Ascending aorta (tissue), 2 donors: ENCODE results near the gene RAPGEF2. TPM values are rescaled to one million over a fixed set of nuclear protein-coding genes. Genes with fewer than 3 reads are reported as not detected.

ENCODE experiments used
- DNase-seq, 2 donors: peaks; one replicate each; pipeline ENCODE4 v3.0.0-alpha.2; 2019; ENCODE audit warnings: low spot score in 2 of 2
- H3K27ac ChIP-seq, 2 donors: fragments of 200-600 bp; sonication (generic); one replicate each; pipeline ENCODE4 v1.5.1; 2016 to 2017; ENCODE audit warnings: mild to moderate bottlenecking in 1 of 2
- H3K27me3 ChIP-seq: fragments of 200-600 bp; sonication (generic); one replicate; pipeline ENCODE4 v1.5.1; 2017
- H3K36me3 ChIP-seq, 2 donors: fragments of 200-600 bp; sonication (generic); one replicate each; pipeline ENCODE4 v1.5.1; 2016
- H3K4me1 ChIP-seq, 2 donors: fragments of 200-600 bp; sonication (generic); one replicate each; pipeline ENCODE4 v1.5.1; 2016 to 2017; ENCODE audit warnings: mild to moderate bottlenecking in 1 of 2
- H3K4me3 ChIP-seq, 2 donors: fragments of 200-600 bp; sonication (generic); one replicate each; pipeline ENCODE4 v1.5.1; 2016 to 2017; ENCODE audit warnings: mild to moderate bottlenecking in 1 of 2
- H3K9me3 ChIP-seq, 2 donors: fragments of 200-600 bp; sonication (generic); one replicate each; pipeline ENCODE4 v1.5.1; 2016
- intact Hi-C: fragments of 100-400 bp; cut with DNase I; formaldehyde crosslinking; loops from one replicate; pipeline ENCODE4 v1.15.1; 2023
- total RNA-seq: library from RNA; depleted of rRNA; stranded (reverse); fragments of >200 nt; gene quantifications from one replicate; pipeline ENCODE4 v1.1.0, GENCODE V29; 2016
- TF ChIP-seq, protein P1 (sequence below), 3 experiments: fragments of 200-600 bp in 2 of 3; fragments of 450-650 bp in 1 of 3; sonication (generic) in 2 of 3; IDR thresholded peaks; one replicate each; pipeline ENCODE4 v1.5.1; 2016 to 2019; ENCODE audit warnings: antibody characterized with exemption in 3 of 3, mild to moderate bottlenecking in 1 of 3, moderate library complexity in 1 of 3

The RAPGEF2 gene
- total RNA-seq, 1 donor from 2014 or later = 65.7 TPM

DNA sequence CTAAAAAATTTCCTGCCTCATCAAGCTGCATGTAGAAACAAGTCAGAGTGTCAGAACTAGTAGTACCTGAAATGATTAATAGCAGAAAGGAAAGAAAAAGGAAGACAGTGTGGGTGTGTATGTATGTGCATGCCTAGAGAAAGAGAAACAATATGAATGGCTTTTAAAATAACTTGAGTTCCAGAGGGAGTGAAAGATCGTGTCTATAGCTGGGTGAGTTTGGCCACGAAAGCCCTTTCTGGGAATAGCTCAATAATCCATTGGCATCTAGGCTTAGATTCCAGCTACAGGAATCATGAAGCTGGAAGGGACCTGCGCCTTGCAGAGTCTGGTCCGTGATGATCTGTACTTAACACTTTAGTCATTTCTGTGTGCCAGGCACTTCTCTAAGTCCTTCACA lies 195.6 kb downstream of the RAPGEF2 start:
- Histone ChIP-seq H3K36me3 (no peaks in the 10 kb centered on the region), H3K27me3 (no peaks in the 10 kb centered on the region), H3K27ac (peak overlapping the region in 1 of 2 donors; percentile 19), H3K4me1 (no peaks in the 10 kb centered on the region), H3K9me3 (no peaks in the 10 kb centered on the region), H3K4me3 (no peak overlapping the region)
- intact Hi-C loops = no loop called here
- TF ChIP-seq, protein P1, sequence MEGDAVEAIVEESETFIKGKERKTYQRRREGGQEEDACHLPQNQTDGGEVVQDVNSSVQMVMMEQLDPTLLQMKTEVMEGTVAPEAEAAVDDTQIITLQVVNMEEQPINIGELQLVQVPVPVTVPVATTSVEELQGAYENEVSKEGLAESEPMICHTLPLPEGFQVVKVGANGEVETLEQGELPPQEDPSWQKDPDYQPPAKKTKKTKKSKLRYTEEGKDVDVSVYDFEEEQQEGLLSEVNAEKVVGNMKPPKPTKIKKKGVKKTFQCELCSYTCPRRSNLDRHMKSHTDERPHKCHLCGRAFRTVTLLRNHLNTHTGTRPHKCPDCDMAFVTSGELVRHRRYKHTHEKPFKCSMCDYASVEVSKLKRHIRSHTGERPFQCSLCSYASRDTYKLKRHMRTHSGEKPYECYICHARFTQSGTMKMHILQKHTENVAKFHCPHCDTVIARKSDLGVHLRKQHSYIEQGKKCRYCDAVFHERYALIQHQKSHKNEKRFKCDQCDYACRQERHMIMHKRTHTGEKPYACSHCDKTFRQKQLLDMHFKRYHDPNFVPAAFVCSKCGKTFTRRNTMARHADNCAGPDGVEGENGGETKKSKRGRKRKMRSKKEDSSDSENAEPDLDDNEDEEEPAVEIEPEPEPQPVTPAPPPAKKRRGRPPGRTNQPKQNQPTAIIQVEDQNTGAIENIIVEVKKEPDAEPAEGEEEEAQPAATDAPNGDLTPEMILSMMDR (IDR thresholded peaks at IDR 0.05) = no peak
- no peak for DNase-seq

DNA sequence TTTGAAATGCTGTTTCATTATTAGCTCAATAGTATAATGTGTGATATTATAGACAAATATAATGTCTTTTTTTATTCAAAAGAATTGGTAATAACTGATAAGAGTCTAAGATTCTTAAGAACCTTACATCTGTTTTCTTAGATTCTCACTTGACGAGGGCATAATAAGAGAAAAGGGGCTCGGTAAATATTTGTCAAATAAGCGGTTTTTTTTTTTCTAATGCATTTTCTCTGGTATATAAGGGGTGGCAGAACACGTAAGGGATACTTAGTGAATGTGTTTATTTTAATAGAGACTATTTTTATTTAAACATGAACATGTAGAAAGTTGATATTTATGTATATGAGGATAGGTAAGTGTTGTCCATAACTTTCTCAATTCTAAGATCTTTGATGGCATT lies 200.6 kb downstream of the RAPGEF2 start:
- Histone ChIP-seq H3K27me3 (no peaks in the 10 kb centered on the region), H3K4me1 (no peaks in the 10 kb centered on the region), H3K27ac (no peak overlapping the region), H3K36me3 (peaks cover 0 to 8% of the 10 kb centered on the region in 2 donors), H3K4me3 (no peak overlapping the region), H3K9me3 (peaks cover 0 to 13% of the 10 kb centered on the region in 2 donors)
- intact Hi-C loops = no loop called here
- no peak for DNase-seq
- TF ChIP-seq, protein P1 (IDR thresholded peaks at IDR 0.05) = no peak

DNA sequence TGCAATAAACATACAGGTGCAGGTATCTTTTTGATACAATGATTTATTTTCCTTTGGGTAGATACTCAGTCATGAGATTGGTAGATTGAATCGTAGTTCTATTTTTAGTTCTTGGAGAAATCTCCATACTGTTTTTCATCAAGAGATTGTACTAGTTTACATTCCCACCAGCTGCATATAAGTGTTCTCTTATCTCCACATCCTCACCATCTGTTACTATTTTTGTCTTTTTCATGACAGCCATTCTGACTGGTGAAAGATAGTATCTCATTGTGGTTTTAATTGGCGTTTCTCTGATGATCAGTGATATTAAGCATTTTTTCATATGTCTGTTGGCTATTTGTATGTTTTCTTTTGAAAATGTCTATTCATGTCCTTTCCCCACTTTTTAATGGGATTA lies 202.2 kb downstream of the RAPGEF2 start:
- H3K36me3 ChIP-seq = peaks cover 0 to 8% of the 10 kb centered on the region in 2 donors
- H3K27me3 ChIP-seq = no peaks in the 10 kb centered on the region
- H3K4me3 ChIP-seq = no peak overlapping the region
- TF ChIP-seq, protein P1 (IDR thresholded peaks at IDR 0.05) = no peak
- intact Hi-C loops = no loop called here
- no peak overlapping the region for H3K27ac ChIP-seq
- peaks cover 0 to 13% of the 10 kb centered on the region in 2 donors for H3K9me3 ChIP-seq
- H3K4me1 ChIP-seq = no peaks in the 10 kb centered on the region
- no peak for DNase-seq

DNA sequence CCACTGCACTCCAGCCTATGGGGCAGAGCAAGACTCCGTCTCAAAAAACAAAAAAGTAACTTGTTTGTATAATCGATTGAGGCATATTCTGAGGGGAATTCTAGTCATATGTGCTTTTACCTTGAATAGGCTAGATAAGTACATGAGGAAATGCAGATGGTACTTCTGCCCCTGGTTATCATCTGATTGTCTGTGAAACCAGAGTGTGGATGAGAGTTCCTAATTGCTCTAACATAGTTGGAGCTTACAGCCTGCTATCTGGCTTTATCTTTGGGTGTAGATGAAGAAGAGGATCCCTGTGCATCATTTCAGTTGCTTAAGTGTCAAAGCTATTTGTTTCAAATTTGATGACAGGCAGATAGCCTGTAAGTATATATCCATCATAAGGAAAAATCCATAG lies 205.1 kb downstream of the RAPGEF2 start:
- H3K36me3 ChIP-seq = peaks cover 0 to 8% of the 10 kb centered on the region in 2 donors
- H3K27me3 ChIP-seq = no peaks in the 10 kb centered on the region
- H3K27ac ChIP-seq = no peak overlapping the region
- peaks cover 0 to 13% of the 10 kb centered on the region in 2 donors for H3K9me3 ChIP-seq
- DNase-seq = no peak
- no peak overlapping the region for H3K4me3 ChIP-seq
- TF ChIP-seq, protein P1 (IDR thresholded peaks at IDR 0.05) = no peak
- intact Hi-C loops = no loop called here
- H3K4me1 ChIP-seq = no peaks in the 10 kb centered on the region

DNA sequence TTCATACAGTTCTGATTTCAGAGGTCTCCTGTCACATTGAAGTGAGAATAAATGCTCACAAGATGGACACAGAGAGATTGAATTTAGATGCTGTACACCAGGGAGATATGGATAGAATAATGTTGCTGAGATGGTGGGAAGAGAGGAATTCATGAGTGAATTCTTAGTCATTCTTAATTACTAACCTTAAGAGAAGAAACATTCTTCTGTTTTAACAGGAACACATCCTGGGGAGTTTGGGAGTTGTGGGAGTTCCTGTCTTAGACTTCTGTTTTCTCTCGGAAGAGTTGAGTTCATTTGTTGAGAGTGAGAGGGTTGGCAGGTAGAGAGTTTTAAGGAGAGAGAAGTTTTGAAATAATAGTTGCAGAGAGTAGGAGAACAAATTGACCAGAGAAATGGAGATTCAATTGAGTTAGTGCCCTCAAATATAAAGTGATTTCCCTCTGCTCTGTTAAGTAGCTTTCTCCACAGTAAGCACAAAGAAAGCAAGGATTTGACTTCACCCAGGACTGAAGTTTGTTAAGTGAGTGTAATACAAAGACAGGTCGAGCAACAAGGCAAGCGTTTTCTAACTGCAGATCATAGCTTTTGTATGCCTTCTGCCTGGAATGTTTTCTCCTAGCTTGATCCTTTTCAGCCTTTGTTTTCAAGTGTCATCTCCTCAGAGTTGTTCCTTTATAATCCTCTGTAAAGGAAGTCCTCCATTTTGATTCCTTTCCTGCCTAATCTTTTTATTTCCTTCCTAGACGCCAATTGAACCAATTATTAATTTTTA lies 205.9 kb downstream of the RAPGEF2 start:
- intact Hi-C loops = no loop called here
- no peaks in the 10 kb centered on the region for H3K4me1 ChIP-seq
- H3K27ac ChIP-seq = no peak overlapping the region
- no peak for DNase-seq
- H3K27me3 ChIP-seq = no peaks in the 10 kb centered on the region
- peaks cover 0 to 8% of the 10 kb centered on the region in 2 donors for H3K36me3 ChIP-seq
- peaks cover 0 to 13% of the 10 kb centered on the region in 2 donors for H3K9me3 ChIP-seq
- no peak overlapping the region for H3K4me3 ChIP-seq
- TF ChIP-seq, protein P1 (IDR thresholded peaks at IDR 0.05) = no peak
